A549 (cell line): ENCODE measurements around the gene MIEF1. TPM values are rescaled to one million over a fixed set of nuclear protein-coding genes. Genes with fewer than 3 reads are reported as not detected.
A peak's percentile ranks its signal among the peaks of the same experiment; 100 is the strongest.

ENCODE experiments used
- ATOH8 ChIP-seq: fragments of 250-450 bp; sonication (Bioruptor Pico); IDR thresholded peaks from 2 replicates; pipeline ENCODE4 v1.5.0; 2020; ENCODE audit warnings: low read depth, mild to moderate bottlenecking, moderate library complexity
- CBX2 ChIP-seq: fragments of 200-600 bp; sonication (generic); IDR thresholded peaks from 2 replicates; pipeline ENCODE4 v1.6.1; 2016; ENCODE audit warnings: low read depth, mild to moderate bottlenecking, borderline replicate concordance
- CBX8 ChIP-seq: fragments of 200-600 bp; sonication (generic); IDR thresholded peaks from 2 replicates; pipeline ENCODE4 v1.6.1; 2016
- CEBPB ChIP-seq, 2 experiments: fragments of >200 bp in 1 of 2; sonication (Bioruptor Twin) in 1 of 2; formaldehyde crosslinking in 1 of 2; IDR thresholded peaks; 2 replicates each; pipeline ENCODE4 v1.6.1; 2012 to 2016
- CHD4 ChIP-seq: fragments of 200-600 bp; sonication (generic); IDR thresholded peaks from 2 replicates; pipeline ENCODE4 v1.6.1; 2016; ENCODE audit warnings: antibody characterized with exemption, mild to moderate bottlenecking, borderline replicate concordance
- EHMT2 ChIP-seq: fragments of 200-600 bp; sonication (generic); IDR thresholded peaks from 2 replicates; pipeline ENCODE4 v1.6.1; 2016; ENCODE audit warnings: antibody characterized with exemption, low read depth, mild to moderate bottlenecking, moderate library complexity
- ELK1 ChIP-seq: fragments of 150-350 bp; IDR thresholded peaks from 2 replicates; pipeline ENCODE4 v1.6.1; 2014; ENCODE audit warnings: low read depth, mild to moderate bottlenecking, low read length
- FOSB ChIP-seq: fragments of 250-450 bp; sonication (Bioruptor Pico); IDR thresholded peaks from 2 replicates; pipeline ENCODE4 v1.5.0; 2020; ENCODE audit warnings: mild to moderate bottlenecking, moderate library complexity
- FOXS1 ChIP-seq: fragments of 250-450 bp; sonication (Bioruptor Pico); IDR thresholded peaks from 2 replicates; pipeline ENCODE4 v1.5.0; 2020; ENCODE audit warnings: mild to moderate bottlenecking, moderate library complexity
- GATA3 ChIP-seq: IDR thresholded peaks from 2 replicates; pipeline ENCODE4 v1.6.1; 2012; ENCODE audit warnings: borderline replicate concordance
- HES2 ChIP-seq: fragments of >200 bp; sonication (Bioruptor Twin); formaldehyde crosslinking; IDR thresholded peaks from 2 replicates; pipeline ENCODE4 v1.6.1; 2016
- HEYL ChIP-seq: fragments of 250-450 bp; sonication (Bioruptor Pico); IDR thresholded peaks from 2 replicates; pipeline ENCODE4 v1.8.0; 2021; ENCODE audit warnings: mild to moderate bottlenecking, moderate library complexity
- HMGXB4 ChIP-seq: fragments of 250-450 bp; sonication (Bioruptor Pico); IDR thresholded peaks from 2 replicates; pipeline ENCODE4 v1.5.0; 2021; ENCODE audit warnings: mild to moderate bottlenecking, moderate library complexity, borderline replicate concordance
- HOXB13 ChIP-seq: fragments of 250-450 bp; sonication (Bioruptor Pico); IDR thresholded peaks from 2 replicates; pipeline ENCODE4 v1.5.0; 2020; ENCODE audit warnings: low read depth, mild to moderate bottlenecking, moderate library complexity
- HOXB5 ChIP-seq: fragments of 250-450 bp; sonication (Bioruptor Pico); IDR thresholded peaks from 2 replicates; pipeline ENCODE4 v1.5.0; 2020; ENCODE audit warnings: mild to moderate bottlenecking, moderate library complexity
- JUN ChIP-seq, 2 experiments: fragments of >200 bp; sonication (Bioruptor Twin); formaldehyde crosslinking; IDR thresholded peaks; 2 replicates in 1 of 2; 3 replicates in 1 of 2; pipeline ENCODE4 v1.6.1; 2016 to 2017
- JUNB ChIP-seq: fragments of >200 bp; sonication (Bioruptor Twin); formaldehyde crosslinking; IDR thresholded peaks from 2 replicates; pipeline ENCODE4 v1.6.1; 2016
- KDM5A ChIP-seq: fragments of 200-600 bp; sonication (generic); IDR thresholded peaks from 2 replicates; pipeline ENCODE4 v1.6.1; 2016; ENCODE audit warnings: antibody characterized with exemption, mild to moderate bottlenecking
- MAX ChIP-seq: IDR thresholded peaks from 2 replicates; pipeline ENCODE4 v1.6.1; 2012
- MAZ ChIP-seq: fragments of 150-350 bp; IDR thresholded peaks from 2 replicates; pipeline ENCODE4 v1.6.1; 2014; ENCODE audit warnings: antibody characterized with exemption, low read depth, low read length, borderline replicate concordance
- MYC ChIP-seq: IDR thresholded peaks from 2 replicates; pipeline ENCODE4 v1.6.1; 2012; ENCODE audit warnings: mild to moderate bottlenecking, inconsistent platforms, low read length, improper control_type of control experiment, borderline replicate concordance
- NFE2L2 ChIP-seq: fragments of 150-350 bp; conservative IDR thresholded peaks from 2 replicates; pipeline ENCODE4 v1.6.1; 2014; ENCODE audit warnings: low read length
- NR3C1 ChIP-seq: fragments of >200 bp; sonication (Bioruptor Twin); formaldehyde crosslinking; IDR thresholded peaks from 3 replicates; pipeline ENCODE4 v1.6.1; 2017
- PBX3 ChIP-seq: IDR thresholded peaks from 2 replicates; pipeline ENCODE4 v1.6.1; 2012
- PHF8 ChIP-seq: fragments of 200-600 bp; sonication (generic); IDR thresholded peaks from 2 replicates; pipeline ENCODE4 v1.6.1; 2016; ENCODE audit warnings: low read depth, mild to moderate bottlenecking, antibody characterized with exemption, moderate library complexity, borderline replicate concordance
- POLR2A ChIP-seq: IDR thresholded peaks from 2 replicates; pipeline ENCODE4 v1.6.1; 2012; ENCODE audit warnings: mild to moderate bottlenecking, low read length
- RAD21 ChIP-seq, 2 experiments: fragments of >200 bp in 1 of 2; sonication (Bioruptor Twin) in 1 of 2; formaldehyde crosslinking in 1 of 2; IDR thresholded peaks in 1 of 2; conservative IDR thresholded peaks in 1 of 2; 2 replicates in 1 of 2; 3 replicates in 1 of 2; pipeline ENCODE4 v1.6.1; 2012 to 2018; ENCODE audit warnings: inconsistent platforms in 1 of 2
- RARB ChIP-seq: fragments of 250-450 bp; sonication (Bioruptor Pico); IDR thresholded peaks from 2 replicates; pipeline ENCODE4 v1.8.0; 2021; ENCODE audit warnings: mild to moderate bottlenecking, moderate library complexity
- RCOR1 ChIP-seq: fragments of 150-350 bp; IDR thresholded peaks from 2 replicates; pipeline ENCODE4 v1.6.1; 2014; ENCODE audit warnings: antibody characterized with exemption, low read length, low read depth
- REST ChIP-seq: fragments of 200-600 bp; sonication (generic); IDR thresholded peaks from 2 replicates; pipeline ENCODE4 v1.6.1; 2016; ENCODE audit warnings: antibody characterized with exemption, mild to moderate bottlenecking, moderate library complexity
- TP53 ChIP-seq: fragments of 250-450 bp; sonication (Bioruptor Pico); IDR thresholded peaks from 2 replicates; pipeline ENCODE4 v1.5.0; 2021; ENCODE audit warnings: mild to moderate bottlenecking, moderate library complexity
- ZFP36 ChIP-seq: fragments of 450-650 bp; IDR thresholded peaks from 2 replicates; pipeline ENCODE4 v1.6.1; 2014; ENCODE audit warnings: borderline replicate concordance; ENCODE audit not compliant: partially characterized antibody
- ZNF302 ChIP-seq: fragments of 250-450 bp; sonication (Bioruptor Pico); IDR thresholded peaks from 2 replicates; pipeline ENCODE4 v1.9.0; 2021; ENCODE audit warnings: inconsistent platforms, mild to moderate bottlenecking, moderate library complexity
- polyA plus RNA-seq, 4 experiments: library from polyadenylated mRNA; depleted of rRNA in 3 of 4; stranded (reverse); fragments of >200 nt; fragmentation: RNase III in 1 of 4; extraction: RNeasy Plus Mini Kit Qiagen cat#74134 plus additional on column Dnase treatment in 1 of 4; gene quantifications; 2 replicates in 3 of 4; 3 replicates in 1 of 4; pipeline ENCODE4 v1.2.3, GENCODE V29; 2011 to 2017

MIEF1 gene
- polyA plus RNA-seq, 2 of the 4 experiments (the other 2 are of a cell fraction): 18.8 to 20.5 TPM

GRCh38 chr22:39520226-39521105, 18.4 kb downstream of the MIEF1 start, which contains the start of gene ATF4 (continued):
- TF ChIP-seq RCOR1 (no peak), FOXS1 (no peak), MAX (peak; percentile 87), HMGXB4 (no peak; the same call in 1 of the 2 replicates), REST (0 out of 2 replicates have a peak, but pooled peaks have one; percentile 16), ZNF302 (CRISPR knock-in tag) (no peak), PHF8 (peak; percentile 96), KDM5A (no peak), MYC (peak; percentile 15; the same call in 1 of the 2 replicates), HEYL (no peak), FOSB (CRISPR knock-in tag) (peak; percentile 60; the same call in 1 of the 2 replicates), TP53 (no peak), JUNB (no peak), ELK1 (0 out of 2 replicates have a peak, but pooled peaks have one; percentile 35), NR3C1 (no peak), RARB (no peak), ATOH8 (CRISPR knock-in tag) (no peak), MAZ (no peak), ZFP36 (no peak), CEBPB (IDR thresholded peaks at IDR 0.05) (no peak), PBX3 (peak; percentile 88), JUN (IDR thresholded peaks at IDR 0.05) (peak; percentile 85 to 99; a peak in 4 of 5 replicates), NFE2L2 (no peak), CBX2 (no peak), CBX8 (peak; percentile 31; the same call in 1 of the 2 replicates), EHMT2 (no peak), GATA3 (no peak; the same call in 1 of the 2 replicates), CHD4 (no peak), RAD21 (conservative IDR thresholded peaks at IDR 0.05 in 1 of 2, IDR thresholded peaks at IDR 0.05 in 1 of 2) (no peak), POLR2A (peak; percentile 87), HOXB13 (CRISPR knock-in tag) (peak; percentile 23; the same call in 1 of the 2 replicates), HES2 (no peak), HOXB5 (CRISPR knock-in tag) (no peak)
